Smooth muscle cell (in vitro differentiated cells): ENCODE measurements around the gene PABPN1L. TPM values are rescaled to one million over a fixed set of nuclear protein-coding genes. Genes with fewer than 3 reads are reported as not detected.

Experiments
- DNase-seq: peaks from one replicate; lab custom pipeline; 2025; ENCODE audit not compliant: unreplicated experiment; lab: John Stamatoyannopoulos, UW
- H2AFZ ChIP-seq: fragments of 200-600 bp; sonication (generic); 2 replicates; pipeline ENCODE4 v1.6.0; 2016; ENCODE audit warnings: antibody characterized with exemption, low read depth, mild to moderate bottlenecking
- H3F3A ChIP-seq: fragments of 200-600 bp; sonication (generic); 2 replicates; pipeline ENCODE4 v1.6.0; 2017; ENCODE audit warnings: antibody characterized with exemption, low read depth
- H3K27ac ChIP-seq: fragments of 200-600 bp; sonication (generic); 2 replicates; pipeline ENCODE4 v1.5.1; 2016; ENCODE audit warnings: low read depth, mild to moderate bottlenecking
- H3K27me3 ChIP-seq: fragments of 200-600 bp; sonication (generic); 2 replicates; pipeline ENCODE4 v1.6.1; 2016; ENCODE audit warnings: low read depth, mild to moderate bottlenecking
- H3K36me3 ChIP-seq: fragments of 200-600 bp; sonication (generic); 2 replicates; pipeline ENCODE4 v1.5.1; 2016; ENCODE audit warnings: low read depth
- H3K4me1 ChIP-seq: fragments of 200-600 bp; sonication (generic); 2 replicates; pipeline ENCODE4 v1.5.1; 2016; ENCODE audit warnings: low read depth
- H3K4me2 ChIP-seq: fragments of 200-600 bp; sonication (generic); 2 replicates; pipeline ENCODE4 v1.6.0; 2016; ENCODE audit warnings: mild to moderate bottlenecking
- H3K4me3 ChIP-seq: fragments of 200-600 bp; sonication (generic); 2 replicates; pipeline ENCODE4 v1.5.1; 2016; ENCODE audit warnings: mild to moderate bottlenecking
- H3K79me2 ChIP-seq: fragments of 200-600 bp; sonication (generic); 2 replicates; pipeline ENCODE4 v1.6.0; 2016; ENCODE audit warnings: low read depth, mild to moderate bottlenecking
- H3K9ac ChIP-seq: fragments of 200-600 bp; sonication (generic); 2 replicates; pipeline ENCODE4 v1.6.0; 2016; ENCODE audit warnings: low read depth
- H3K9me3 ChIP-seq: fragments of 200-600 bp; sonication (generic); replicated peaks from 2 replicates; pipeline ENCODE4 v1.5.1; 2016; ENCODE audit warnings: low read depth
- H4K20me1 ChIP-seq: fragments of 200-600 bp; sonication (generic); 2 replicates; pipeline ENCODE4 v1.6.0; 2016; ENCODE audit warnings: low read depth
- CTCF ChIP-seq: fragments of 200-600 bp; sonication (generic); IDR thresholded peaks from 2 replicates; pipeline ENCODE4 v1.5.1; 2017; ENCODE audit warnings: borderline replicate concordance, mild to moderate bottlenecking, antibody characterized with exemption; ENCODE audit not compliant: insufficient read depth, poor library complexity, severe bottlenecking
- WGBS: methylation state at CpG from one replicate; pipeline ENCODE4 v1.1.7; 2016; ENCODE audit warnings: low lambda C conversion rate; 5-methylcytosine and 5-hydroxymethylcytosine counted together
- polyA plus RNA-seq: library from polyadenylated mRNA; unstranded; fragments of >200 nt; fragmentation: Nextera tagmentation; extraction: Ambion mirVana; gene quantifications from 2 replicates; pipeline ENCODE4 v1.2.1, GENCODE V29; 2016
- total RNA-seq: library from RNA; depleted of rRNA; stranded (reverse); fragments of >200 nt; gene quantifications from 2 replicates; pipeline ENCODE4 v1.2.3, GENCODE V29; 2014

PABPN1L gene
- total and polyA plus RNA-seq, 2 experiments from 2014 or later = not detected

DNA sequence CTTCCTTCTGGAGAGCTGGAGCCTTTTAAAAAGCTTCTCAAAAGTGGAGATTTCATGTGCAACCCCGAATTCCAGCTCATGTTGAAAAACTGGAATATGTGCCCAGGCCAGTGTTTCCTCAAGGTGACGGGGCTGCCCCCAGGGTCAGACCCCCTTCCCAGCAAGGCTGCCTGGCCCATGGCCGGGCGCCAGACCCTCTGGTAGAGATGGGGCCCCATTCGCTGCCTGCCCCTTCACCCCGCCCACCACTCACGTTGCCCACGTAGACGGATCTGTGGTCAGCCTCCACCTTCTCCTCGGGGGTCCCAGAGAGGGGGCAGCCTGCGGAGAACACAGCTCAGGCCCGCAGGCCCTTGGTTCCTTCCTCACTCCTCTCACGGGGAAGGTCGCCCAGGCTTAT is 1.1 kb downstream of the PABPN1L start:
- no peaks in the 10 kb centered on the region for H4K20me1 ChIP-seq
- H3K36me3 ChIP-seq = no peaks in the 10 kb centered on the region
- H3F3A ChIP-seq = no peaks in the 10 kb centered on the region
- no peak for DNase-seq
- no peak overlapping the region for H3K4me2 ChIP-seq
- no peaks in the 10 kb centered on the region for H3K4me1 ChIP-seq
- H3K4me3 ChIP-seq = no peak overlapping the region
- no peak overlapping the region for H3K9ac ChIP-seq
- WGBS = 92% methylated on average over 13 of the region's 14 CpGs
- no peaks in the 10 kb centered on the region for H3K79me2 ChIP-seq
- no peaks in the 10 kb centered on the region for H3K9me3 ChIP-seq
- no peak overlapping the region for H2AFZ ChIP-seq
- H3K27ac ChIP-seq = no peak overlapping the region
- no peak for TF ChIP-seq CTCF
- no peaks in the 10 kb centered on the region for H3K27me3 ChIP-seq

DNA sequence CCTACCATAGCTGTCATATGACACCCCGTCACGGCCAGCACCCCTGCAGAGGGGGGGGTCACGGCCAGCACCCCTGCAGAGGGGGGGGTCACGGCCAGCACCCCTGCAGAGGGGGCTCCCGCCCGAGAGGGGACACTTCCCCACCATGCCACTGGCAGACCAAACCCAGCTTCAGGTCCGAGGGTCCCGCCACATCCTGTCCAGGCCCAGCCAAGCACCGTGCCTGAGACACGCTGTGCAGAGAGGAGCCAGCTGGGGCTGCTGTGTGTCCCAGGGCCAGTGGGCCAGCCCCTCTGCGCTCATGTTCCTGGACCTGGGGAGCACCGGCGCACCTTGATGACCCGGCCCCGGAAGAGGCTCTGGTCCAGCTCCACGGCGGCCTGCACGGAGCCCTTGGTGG is 1.9 kb downstream of the PABPN1L start:
- no peak overlapping the region for H3K4me2 ChIP-seq
- no peak for TF ChIP-seq CTCF
- H3K27me3 ChIP-seq = no peaks in the 10 kb centered on the region
- no peak overlapping the region for H3K4me3 ChIP-seq
- no peak overlapping the region for H3K27ac ChIP-seq
- no peaks in the 10 kb centered on the region for H3K79me2 ChIP-seq
- no peaks in the 10 kb centered on the region for H3K9me3 ChIP-seq
- no peaks in the 10 kb centered on the region for H3F3A ChIP-seq
- no peak overlapping the region for H2AFZ ChIP-seq
- H3K9ac ChIP-seq = no peak overlapping the region
- H4K20me1 ChIP-seq = no peaks in the 10 kb centered on the region
- 91% methylated on average over 17 of the region's 18 CpGs for WGBS
- H3K4me1 ChIP-seq = no peaks in the 10 kb centered on the region
- no peak for DNase-seq
- no peaks in the 10 kb centered on the region for H3K36me3 ChIP-seq

DNA sequence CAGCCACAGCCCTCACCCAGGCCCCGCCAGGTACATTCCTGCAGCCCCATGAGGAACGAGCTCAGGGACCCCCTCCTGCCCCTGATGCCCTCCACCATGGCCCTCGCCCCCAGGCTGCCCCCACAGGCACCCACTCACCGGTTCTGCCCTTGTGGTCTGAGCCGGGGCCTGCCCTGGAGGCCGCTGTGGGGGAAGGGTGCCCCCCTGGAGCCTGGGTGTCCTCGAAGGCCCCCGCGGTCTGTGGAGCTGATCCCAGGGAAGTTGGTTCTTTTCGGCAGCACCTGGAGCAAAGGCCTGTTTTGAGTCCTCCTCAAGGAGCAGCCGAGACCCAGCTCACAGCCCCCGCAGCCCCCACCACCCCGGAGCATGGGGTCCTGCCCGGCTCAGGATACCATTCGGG is 2.4 kb downstream of the PABPN1L start:
- H4K20me1 ChIP-seq = no peaks in the 10 kb centered on the region
- H3K9ac ChIP-seq = no peak overlapping the region
- H3K4me1 ChIP-seq = no peaks in the 10 kb centered on the region
- no peaks in the 10 kb centered on the region for H3K9me3 ChIP-seq
- H3K79me2 ChIP-seq = no peaks in the 10 kb centered on the region
- no peak overlapping the region for H3K4me3 ChIP-seq
- no peak for DNase-seq
- no peak overlapping the region for H3K27ac ChIP-seq
- H3K36me3 ChIP-seq = no peaks in the 10 kb centered on the region
- TF ChIP-seq CTCF = no peak
- H3K4me2 ChIP-seq = no peak overlapping the region
- H3K27me3 ChIP-seq = no peaks in the 10 kb centered on the region
- no peaks in the 10 kb centered on the region for H3F3A ChIP-seq
- no peak overlapping the region for H2AFZ ChIP-seq
- whole genome bisulfite sequencing = 96% methylated on average over 14 of the region's 15 CpGs

DNA sequence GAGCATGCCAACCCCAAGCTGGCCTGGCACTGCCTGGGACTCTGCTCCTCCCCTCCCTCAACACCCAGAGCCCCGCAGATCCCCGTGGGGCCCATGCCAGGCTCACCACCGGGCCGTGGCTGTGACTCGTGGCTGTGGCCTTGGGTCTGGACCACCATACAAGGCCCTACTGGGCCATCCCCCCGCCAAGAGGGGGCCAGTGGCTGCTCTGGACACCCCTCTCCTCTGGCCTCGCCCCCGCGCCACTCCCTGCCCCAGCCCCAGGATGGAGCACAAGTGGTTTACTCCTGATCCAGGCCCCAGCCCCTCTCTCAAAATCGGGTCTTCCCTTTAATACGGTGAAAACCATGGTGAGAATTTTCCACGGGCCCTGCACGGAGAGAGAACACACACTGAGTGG is 3.0 kb downstream of the PABPN1L start:
- no peak for DNase-seq
- Histone ChIP-seq H3K4me1 (no peaks in the 10 kb centered on the region), H3K4me2 (no peak overlapping the region), H2AFZ (no peak overlapping the region), H3F3A (no peaks in the 10 kb centered on the region), H3K27ac (no peak overlapping the region), H3K4me3 (no peak overlapping the region), H3K36me3 (no peaks in the 10 kb centered on the region), H3K79me2 (peaks cover 2% of the 10 kb centered on the region), H3K9ac (no peak overlapping the region), H3K27me3 (no peaks in the 10 kb centered on the region), H4K20me1 (no peaks in the 10 kb centered on the region), H3K9me3 (no peaks in the 10 kb centered on the region)
- TF ChIP-seq CTCF = no peak
- WGBS = 94% methylated on average over 13 of the region's 13 CpGs
